DMS153 (cell line): Measurements from ENCODE around the gene TBC1D8.
"Not testable (repeated sequence)": the region's sequence is repeated elsewhere in the genome, so short reads cannot be mapped to it uniquely, and the experiment has no call there.

Experiments used
- DNase-seq: peaks from one replicate; lab custom pipeline; 2025; lab: John Stamatoyannopoulos, UW

The TBC1D8 gene

GRCh38 chr2:101064125-101064502 lies 87.1 kb downstream of the TBC1D8 start:
- no peak for DNase-seq

- DNase-seq, result no peak
Measured at GRCh38 chr2:101063352-101064124, 87.6 kb downstream of the TBC1D8 start.

- DNase-seq, result no peak
Measured at GRCh38 chr2:101058386-101058785, 92.8 kb downstream of the TBC1D8 start.

- no peak for DNase-seq
Measured at GRCh38 chr2:101057051-101057933, 93.9 kb downstream of the TBC1D8 start.

- DNase-seq, result no peak
Measured at GRCh38 chr2:101053117-101053516, 98.1 kb downstream of the TBC1D8 start.

- no peak for DNase-seq
Measured at GRCh38 chr2:101052147-101052546, 99.0 kb downstream of the TBC1D8 start.

- DNase-seq, result not testable (repeated sequence)
Measured at GRCh38 chr2:101050886-101051285, 100.3 kb downstream of the TBC1D8 start.

GRCh38 chr2:101048756-101049155 lies 102.4 kb downstream of the TBC1D8 start:
- no peak for DNase-seq

- no peak for DNase-seq
Measured at GRCh38 chr2:101047774-101048173, 103.4 kb downstream of the TBC1D8 start.

GRCh38 chr2:101047075-101047766 lies 104.0 kb downstream of the TBC1D8 start:
- no peak for DNase-seq

GRCh38 chr2:101045330-101045729 lies 105.9 kb downstream of the TBC1D8 start:
- no peak for DNase-seq

- no peak for DNase-seq
Measured at GRCh38 chr2:101041413-101041812, 109.8 kb downstream of the TBC1D8 start.

GRCh38 chr2:101040761-101041160 lies 110.4 kb downstream of the TBC1D8 start:
- DNase-seq, result no peak

- DNase-seq, result no peak
Measured at GRCh38 chr2:101040072-101040471, 111.1 kb downstream of the TBC1D8 start.

- no peak for DNase-seq
Measured at GRCh38 chr2:101038455-101039255, 112.5 kb downstream of the TBC1D8 start.

GRCh38 chr2:101037161-101037755 lies 113.9 kb downstream of the TBC1D8 start:
- no peak for DNase-seq

GRCh38 chr2:101036562-101036961 lies 114.6 kb downstream of the TBC1D8 start:
- DNase-seq, result no peak

- DNase-seq, result no peak
Measured at GRCh38 chr2:101032084-101032776, 119.0 kb downstream of the TBC1D8 start.

GRCh38 chr2:101030866-101031554 lies 120.2 kb downstream of the TBC1D8 start:
- no peak for DNase-seq

- DNase-seq, result no peak
Measured at GRCh38 chr2:101027852-101028251, 123.3 kb downstream of the TBC1D8 start.
